Activated CD4-positive, alpha-beta T cell treated with anti-CD3 and anti-CD28 coated beads, Interleukin-2, Interleukin-4, amounts not matched to agents 100 ng/mL and 50 ng/mL, durations not matched to agents 16 hours and 8 hours (primary cell): ENCODE measurements around the gene ALDH3A1.

ENCODE experiments used
- DNase-seq: peaks from one replicate; pipeline ENCODE4 v3.0.0-alpha.2; 2020; ENCODE audit warnings: low spot score

ALDH3A1 gene

GRCh38 chr17:19703828-19704613 lies 44.1 kb downstream of the ALDH3A1 start:
- no peak for DNase-seq

GRCh38 chr17:19703106-19703827 lies 44.8 kb downstream of the ALDH3A1 start:
- no peak for DNase-seq

- no peak for DNase-seq
These were observed 45.9 kb downstream of the ALDH3A1 start for GRCh38 chr17:19702217-19702641.
